H9 (cell line): ENCODE measurements around the gene PSMD10. TPM values are rescaled to one million over a fixed set of nuclear protein-coding genes. Genes with fewer than 3 reads are reported as not detected.

Source experiments
- DNase-seq: peaks from one replicate; pipeline ENCODE4 v3.0.0-alpha.2; 2017
- H2AFZ ChIP-seq: one replicate; pipeline ENCODE4 v1.6.1; 2013; ENCODE audit warnings: mild to moderate bottlenecking, low read length, control low read depth, moderate library complexity
- H2AK5ac ChIP-seq: 2 replicates; pipeline ENCODE4 v1.6.1; 2013; ENCODE audit warnings: low read length, control low read depth, mixed read lengths; ENCODE audit not compliant: insufficient read length
- H2BK120ac ChIP-seq: one replicate; pipeline ENCODE4 v1.6.1; 2013; ENCODE audit warnings: low read depth, mild to moderate bottlenecking, low read length, control low read depth, inconsistent platforms; ENCODE audit not compliant: poor library complexity, severe bottlenecking
- H2BK12ac ChIP-seq: 2 replicates; pipeline ENCODE4 v1.6.1; 2013; ENCODE audit warnings: low read length, control low read depth, mixed read lengths, low read depth; ENCODE audit not compliant: insufficient read length
- H2BK15ac ChIP-seq: 2 replicates; pipeline ENCODE4 v1.6.1; 2013; ENCODE audit warnings: low read depth, low read length, control low read depth
- H2BK20ac ChIP-seq: one replicate; pipeline ENCODE4 v1.6.1; 2013; ENCODE audit warnings: low read depth, mild to moderate bottlenecking, low read length, control low read depth, inconsistent platforms; ENCODE audit not compliant: poor library complexity, severe bottlenecking
- H2BK5ac ChIP-seq: 2 replicates; pipeline ENCODE4 v1.6.1; 2013; ENCODE audit warnings: low read length, control low read depth, mixed read lengths; ENCODE audit not compliant: insufficient read length
- H3K14ac ChIP-seq: 2 replicates; pipeline ENCODE4 v1.6.1; 2013; ENCODE audit warnings: low read length, control low read depth; ENCODE audit not compliant: insufficient read depth
- H3K18ac ChIP-seq: 2 replicates; pipeline ENCODE4 v1.6.1; 2013; ENCODE audit warnings: low read depth, mild to moderate bottlenecking, mixed read lengths, low read length, control low read depth; ENCODE audit not compliant: insufficient read length
- H3K23ac ChIP-seq: 2 replicates; pipeline ENCODE4 v1.6.1; 2013; ENCODE audit warnings: low read length, control low read depth, mixed read lengths, low read depth; ENCODE audit not compliant: insufficient read length
- H3K23me2 ChIP-seq: 2 replicates; pipeline ENCODE4 v1.6.1; 2013; ENCODE audit warnings: low read depth, mild to moderate bottlenecking, mixed read lengths, low read length, control low read depth; ENCODE audit not compliant: insufficient read length, poor library complexity, severe bottlenecking
- H3K27ac ChIP-seq: 2 replicates; pipeline ENCODE4 v1.5.1; 2013; ENCODE audit warnings: low read length, control low read depth, mixed read lengths, low read depth; ENCODE audit not compliant: insufficient read length
- H3K27me3 ChIP-seq: 2 replicates; pipeline ENCODE4 v1.6.1; 2013; ENCODE audit warnings: low read length, control low read depth, inconsistent platforms; ENCODE audit not compliant: insufficient read depth
- H3K4ac ChIP-seq: 2 replicates; pipeline ENCODE4 v1.6.1; 2013; ENCODE audit warnings: low read depth, mild to moderate bottlenecking, control low read depth, inconsistent platforms, low read length, moderate library complexity
- H3K4me1 ChIP-seq: 2 replicates; pipeline ENCODE4 v1.6.1; 2013; ENCODE audit warnings: low read length, control low read depth, inconsistent platforms; ENCODE audit not compliant: insufficient read depth
- H3K4me2 ChIP-seq: 2 replicates; pipeline ENCODE4 v1.6.1; 2013; ENCODE audit warnings: low read length, control low read depth, mixed read lengths; ENCODE audit not compliant: insufficient read length, insufficient read depth
- H3K56ac ChIP-seq: 2 replicates; pipeline ENCODE4 v1.6.1; 2013; ENCODE audit warnings: low read depth, mild to moderate bottlenecking, mixed read lengths, low read length, control low read depth; ENCODE audit not compliant: insufficient read length
- H3K79me1 ChIP-seq: 2 replicates; pipeline ENCODE4 v1.6.1; 2013; ENCODE audit warnings: low read depth, mild to moderate bottlenecking, moderate library complexity, low read length, control low read depth, inconsistent platforms; ENCODE audit not compliant: insufficient read depth, poor library complexity, severe bottlenecking
- H3K79me2 ChIP-seq: 2 replicates; pipeline ENCODE4 v1.6.1; 2013; ENCODE audit warnings: low read length, control low read depth, inconsistent platforms; ENCODE audit not compliant: insufficient read depth
- H3K9ac ChIP-seq: 2 replicates; pipeline ENCODE4 v1.6.1; 2013; ENCODE audit warnings: low read length, control low read depth, mixed read lengths; ENCODE audit not compliant: insufficient read length; ENCODE audit errors: extremely low read depth
- H3K9me3 ChIP-seq: one replicate; pipeline ENCODE4 v1.6.1; 2013; ENCODE audit warnings: low read depth, low read length, inconsistent platforms; ENCODE audit not compliant: control insufficient read depth
- H3T11ph ChIP-seq: one replicate; pipeline ENCODE4 v1.6.1; 2013; ENCODE audit warnings: mild to moderate bottlenecking, low read length, control low read depth, inconsistent platforms
- H4K20me1 ChIP-seq: one replicate; pipeline ENCODE4 v1.6.1; 2013; ENCODE audit not compliant: control insufficient read depth, insufficient read length, insufficient read depth
- H4K5ac ChIP-seq: 2 replicates; pipeline ENCODE4 v1.6.1; 2013; ENCODE audit warnings: low read depth, mild to moderate bottlenecking, mixed read lengths, low read length, control low read depth; ENCODE audit not compliant: insufficient read length
- H4K8ac ChIP-seq: replicated peaks from 2 replicates; pipeline ENCODE4 v1.6.1; 2013; ENCODE audit warnings: low read length, control low read depth, mixed read lengths, low read depth; ENCODE audit not compliant: insufficient read length
- H4K91ac ChIP-seq: 2 replicates; pipeline ENCODE4 v1.6.1; 2013; ENCODE audit warnings: low read depth, mild to moderate bottlenecking, moderate library complexity, mixed read lengths, low read length, control low read depth; ENCODE audit not compliant: insufficient read length
- H3K27ac Mint-ChIP-seq, 3 experiments: 2 replicates in 2 of 3; 3 replicates in 1 of 3; pipeline ENCODE4 v1.8.0; 2020 to 2021; ENCODE audit warnings: mixed read lengths in 3 of 3, mild to moderate bottlenecking in 1 of 3, moderate library complexity in 1 of 3
- H3K27me3 Mint-ChIP-seq: 2 replicates; pipeline ENCODE4 v1.8.0; 2021; ENCODE audit warnings: low read depth, mild to moderate bottlenecking, moderate library complexity, mixed read lengths
- H3K36me3 Mint-ChIP-seq, 3 experiments: 2 replicates in 2 of 3; 3 replicates in 1 of 3; pipeline ENCODE4 v1.8.0; 2020 to 2021; ENCODE audit warnings: low read depth in 3 of 3, mixed read lengths in 3 of 3; ENCODE audit not compliant: insufficient read depth in 1 of 3
- H3K4me1 Mint-ChIP-seq, 2 experiments: 2 replicates each; pipeline ENCODE4 v1.8.0; 2020; ENCODE audit warnings: mixed read lengths in 2 of 2
- H3K4me3 Mint-ChIP-seq, 2 experiments: 2 replicates in 1 of 2; 3 replicates in 1 of 2; pipeline ENCODE4 v1.8.0; 2020 to 2021; ENCODE audit warnings: mild to moderate bottlenecking in 2 of 2, mixed read lengths in 2 of 2, moderate library complexity in 1 of 2
- H3K9me3 Mint-ChIP-seq, 2 experiments: 2 replicates in 1 of 2; 3 replicates in 1 of 2; pipeline ENCODE4 v1.8.0; 2020; ENCODE audit warnings: mild to moderate bottlenecking in 2 of 2, mixed read lengths in 2 of 2, moderate library complexity in 1 of 2
- CTCF ChIP-seq: fragments of 200-600 bp; sonication (generic); conservative IDR thresholded peaks from 3 replicates; pipeline ENCODE4 v1.8.0; 2021; ENCODE audit warnings: antibody characterized with exemption, mild to moderate bottlenecking
- WGBS: extraction: QIAGEN DNeasy Blood & Tissue Kit; methylation state at CpG from one replicate; pipeline ENCODE4 v1.1.7; 2013; ENCODE audit warnings: missing lambda C conversion rate, low lambda C conversion rate, mixed read lengths; ENCODE audit not compliant: insufficient read length; ENCODE audit errors: extremely low coverage; 5-methylcytosine and 5-hydroxymethylcytosine counted together
- total RNA-seq: library from RNA; stranded (reverse); gene quantifications from 2 replicates; pipeline ENCODE4 v1.2.1, GENCODE V29; 2021

Gene PSMD10
- total RNA-seq, 1 experiment from 2014 or later, result 93.9 TPM

GRCh38 chrX:108091878-108092291, 543 bp upstream of the PSMD10 start:
- no peak overlapping the region for H3K56ac ChIP-seq
- peak overlapping the region; percentile 45 for H3K9ac ChIP-seq
- H4K5ac ChIP-seq, result no peak overlapping the region
- no peak overlapping the region for H3K18ac ChIP-seq
- WGBS, result no CpG with 5 or more reads among the region's 15 CpGs
- Mint-ChIP-seq H3K36me3 (peaks cover 4 to 15% (median 5%) of the 10 kb centered on the region in 3 experiments; a peak in 6 of 7 replicates), H3K27me3 (no peaks in the 10 kb centered on the region), H3K4me1 (peaks cover 4 to 5% of the 10 kb centered on the region in 2 experiments), H3K27ac (no peak overlapping the region), H3K4me3 (no peak overlapping the region), H3K9me3 (no peaks in the 10 kb centered on the region)
- H3T11ph ChIP-seq, result no peak overlapping the region
- peak overlapping the region; percentile 96 for H3K4me2 ChIP-seq
- no peak overlapping the region for H2BK15ac ChIP-seq
- no peak overlapping the region for H4K91ac ChIP-seq
- no peak overlapping the region for H4K8ac ChIP-seq
- no peak for TF ChIP-seq CTCF
- peak overlapping the region; percentile 63 for H2AFZ ChIP-seq
- no peaks in the 10 kb centered on the region for H3K79me1 ChIP-seq
- no peak overlapping the region for H3K4ac ChIP-seq
- no peaks in the 10 kb centered on the region for H3K9me3 ChIP-seq
- no peak overlapping the region for H2BK120ac ChIP-seq
- no peaks in the 10 kb centered on the region for H3K27me3 ChIP-seq
- no peaks in the 10 kb centered on the region for H3K79me2 ChIP-seq
- H3K23me2 ChIP-seq, result peaks cover 6% of the 10 kb centered on the region
- H2BK5ac ChIP-seq, result no peak overlapping the region
- DNase-seq, result no peak
- no peak overlapping the region for H2BK12ac ChIP-seq
- no peak overlapping the region for H3K27ac ChIP-seq
- H2BK20ac ChIP-seq, result no peak overlapping the region
- no peak overlapping the region for H3K23ac ChIP-seq
- H2AK5ac ChIP-seq, result no peak overlapping the region
- no peaks in the 10 kb centered on the region for H4K20me1 ChIP-seq
- H3K14ac ChIP-seq, result no peak overlapping the region; the same call in 1 of the 2 replicates
- H3K4me1 ChIP-seq, result no peaks in the 10 kb centered on the region
